SK-N-SH (cell line): Measurements from ENCODE around the gene SLC5A9. TPM values are rescaled to one million over a fixed set of nuclear protein-coding genes. Genes with fewer than 3 reads are reported as not detected.

ENCODE experiments used
- CTCF ChIA-PET: fragments of 300-600, 350-600 bp; formaldehyde crosslinking; extraction: SDS; loops from one replicate; lab custom pipeline; 2021; lab: Yijun Ruan, JAX
- POLR2A ChIA-PET: fragments of 350-600 bp; sonication (Branson Sonifier 250); formaldehyde crosslinking; extraction: SDS; loops from one replicate; lab custom pipeline; 2020; ENCODE audit warnings: antibody characterized with exemption, inconsistent platforms; lab: Yijun Ruan, JAX
- DNase-seq: peaks from one replicate; pipeline ENCODE4 v3.0.0; 2012
- H2AFZ ChIP-seq: fragments of 200-600 bp; sonication (generic); 2 replicates; pipeline ENCODE4 v1.8.1; 2016; ENCODE audit warnings: antibody characterized with exemption, mild to moderate bottlenecking, low read depth
- H3F3A ChIP-seq: fragments of 200-600 bp; sonication (generic); replicated peaks from 2 replicates; pipeline ENCODE3; 2016; ENCODE audit warnings: antibody characterized with exemption, mild to moderate bottlenecking; ENCODE audit not compliant: insufficient read depth
- H3K27ac ChIP-seq, 2 experiments: fragments of 200-500 bp in 1 of 2; fragments of 200-600 bp in 1 of 2; sonication (Bioruptor generic) in 1 of 2; sonication (generic), shearing (Covaris generic) in 1 of 2; 2 replicates each; pipeline versions ENCODE4 v1.5.1 to v1.6.1; 2014 to 2016; ENCODE audit warnings: low read depth in 2 of 2, inconsistent platforms in 1 of 2, low read length in 1 of 2, mild to moderate bottlenecking in 1 of 2, mixed read lengths in 1 of 2
- H3K27me3 ChIP-seq: fragments of 200-600 bp; sonication (generic), shearing (Covaris generic); 2 replicates; pipeline ENCODE4 v1.6.1; 2016; ENCODE audit warnings: mixed run types; ENCODE audit not compliant: insufficient read depth
- H3K36me3 ChIP-seq, 2 experiments: fragments of 200-500 bp in 1 of 2; fragments of 200-600 bp in 1 of 2; sonication (Bioruptor generic) in 1 of 2; sonication (generic) in 1 of 2; replicated peaks in 1 of 2; 2 replicates each; pipeline versions ENCODE3 to v1.5.1; 2014 to 2016; ENCODE audit warnings: low read length in 1 of 2, mild to moderate bottlenecking in 1 of 2; ENCODE audit not compliant: insufficient read depth in 2 of 2, control insufficient read depth in 1 of 2
- H3K4me1 ChIP-seq, 2 experiments: fragments of 200-500 bp in 1 of 2; fragments of 200-600 bp in 1 of 2; sonication (Bioruptor generic) in 1 of 2; sonication (generic), shearing (Covaris generic) in 1 of 2; 2 replicates each; pipeline versions ENCODE4 v1.5.1 to v1.6.1; 2014 to 2016; ENCODE audit warnings: low read depth in 1 of 2, low read length in 1 of 2, mixed run types in 1 of 2; ENCODE audit not compliant: insufficient read depth in 2 of 2, control insufficient read depth in 1 of 2
- H3K4me2 ChIP-seq: fragments of 200-600 bp; sonication (generic), shearing (Covaris generic); 2 replicates; pipeline ENCODE4 v1.6.1; 2017; ENCODE audit warnings: mixed run types
- H3K4me3 ChIP-seq, 2 experiments: fragments of 200-500 bp in 1 of 2; fragments of 200-600 bp in 1 of 2; sonication (Bioruptor generic) in 1 of 2; sonication (generic), shearing (Covaris generic) in 1 of 2; 2 replicates each; pipeline versions ENCODE4 v1.5.1 to v1.8.1; 2014 to 2016; ENCODE audit warnings: low read depth in 2 of 2, inconsistent platforms in 1 of 2, low read length in 1 of 2, mild to moderate bottlenecking in 1 of 2, mixed read lengths in 1 of 2, moderate library complexity in 1 of 2
- H3K79me2 ChIP-seq: fragments of 200-600 bp; sonication (generic); 2 replicates; pipeline ENCODE4 v1.8.1; 2017; ENCODE audit warnings: mild to moderate bottlenecking; ENCODE audit not compliant: insufficient read depth
- H3K9ac ChIP-seq: fragments of 200-600 bp; sonication (generic); 2 replicates; pipeline ENCODE4 v1.6.1; 2017; ENCODE audit warnings: mixed run types
- H3K9me2 ChIP-seq: fragments of 200-600 bp; sonication (generic); 2 replicates; pipeline ENCODE4 v1.6.1; 2017; ENCODE audit warnings: mixed run types
- H3K9me3 ChIP-seq: fragments of 200-600 bp; sonication (generic); 2 replicates; pipeline ENCODE4 v1.6.1; 2017; ENCODE audit warnings: mixed run types, mild to moderate bottlenecking, moderate library complexity
- H4K20me1 ChIP-seq: fragments of 200-600 bp; sonication (generic); 2 replicates; pipeline ENCODE4 v1.6.1; 2017; ENCODE audit warnings: mild to moderate bottlenecking, mixed run types; ENCODE audit not compliant: insufficient read depth
- CHD2 ChIP-seq: fragments of 150-350 bp; IDR thresholded peaks from 2 replicates; pipeline ENCODE4 v1.6.1; 2018; ENCODE audit warnings: low read length; ENCODE audit not compliant: partially characterized antibody
- ELF1 ChIP-seq: IDR thresholded peaks from 2 replicates; pipeline ENCODE4 v1.4.0; 2012
- EZH2phosphoT487 ChIP-seq: fragments of 200-600 bp; sonication (generic); IDR thresholded peaks from 2 replicates; pipeline ENCODE4 v1.6.1; 2017; ENCODE audit warnings: low read depth, mixed run types, mild to moderate bottlenecking, antibody characterized with exemption, moderate library complexity, borderline replicate concordance
- FOXM1 ChIP-seq: IDR thresholded peaks from 2 replicates; pipeline ENCODE4 v1.4.0; 2012; ENCODE audit warnings: low read depth, mild to moderate bottlenecking
- GABPA ChIP-seq: IDR thresholded peaks from 2 replicates; pipeline ENCODE4 v1.4.0; 2012; ENCODE audit warnings: low read depth, mild to moderate bottlenecking
- GATA2 ChIP-seq: sonication (generic); formaldehyde crosslinking; IDR thresholded peaks from 2 replicates; pipeline ENCODE4 v1.5.0; 2020; ENCODE audit warnings: mild to moderate bottlenecking, missing genetic modification reagents
- NRF1 ChIP-seq: IDR thresholded peaks from 2 replicates; pipeline ENCODE4 v1.6.1; 2012; ENCODE audit warnings: low read depth, mild to moderate bottlenecking, low read length
- RCOR1 ChIP-seq: fragments of 150-350 bp; IDR thresholded peaks from 2 replicates; pipeline ENCODE4 v1.6.1; 2017; ENCODE audit warnings: antibody characterized with exemption, low read length
- RXRA ChIP-seq: IDR thresholded peaks from 2 replicates; pipeline ENCODE4 v1.4.0; 2012; ENCODE audit warnings: low read depth, mild to moderate bottlenecking, borderline replicate concordance
- SIN3A ChIP-seq: IDR thresholded peaks from 2 replicates; pipeline ENCODE4 v1.6.1; 2012; ENCODE audit warnings: low read depth, mild to moderate bottlenecking, low read length, moderate library complexity, borderline replicate concordance
- TEAD4 ChIP-seq: IDR thresholded peaks from 2 replicates; pipeline ENCODE4 v1.4.0; 2012; ENCODE audit warnings: mild to moderate bottlenecking, borderline replicate concordance; ENCODE audit not compliant: insufficient read depth
- WGBS: methylation state at CpG from one replicate; pipeline ENCODE4 v1.1.6; 2017; ENCODE audit warnings: low lambda C conversion rate; 5-methylcytosine and 5-hydroxymethylcytosine counted together
- polyA plus RNA-seq, 3 experiments: library from polyadenylated mRNA; depleted of rRNA; stranded (reverse); fragments of >200 nt; gene quantifications; 2 replicates each; pipeline ENCODE4 v1.2.3, GENCODE V29; 2012
- TF ChIP-seq, protein P1 (sequence below): IDR thresholded peaks from 2 replicates; pipeline ENCODE4; 2012
- TF ChIP-seq, protein P2 (sequence below): fragments of 200-600 bp; sonication (generic); IDR thresholded peaks from 2 replicates; pipeline ENCODE4 v1.6.1; 2017; ENCODE audit warnings: antibody characterized with exemption, mild to moderate bottlenecking, moderate library complexity
- TF ChIP-seq, protein P3 (sequence below): fragments of 150-350 bp; IDR thresholded peaks from 2 replicates; pipeline ENCODE4 v1.6.1; 2017; ENCODE audit warnings: antibody characterized with exemption, low read length, low read depth, borderline replicate concordance
- TF ChIP-seq, protein P4 (sequence below): IDR thresholded peaks from 2 replicates; pipeline ENCODE4 v1.4.0; 2012; ENCODE audit warnings: low read depth, borderline replicate concordance
- TF ChIP-seq, protein P5 (sequence below): IDR thresholded peaks from 2 replicates; pipeline ENCODE4 v1.4.0; 2012; ENCODE audit warnings: low read depth, borderline replicate concordance

SLC5A9 gene
- polyA plus RNA-seq, 1 of the 3 experiments (the other 2 are of a cell fraction) = not detected

DNA sequence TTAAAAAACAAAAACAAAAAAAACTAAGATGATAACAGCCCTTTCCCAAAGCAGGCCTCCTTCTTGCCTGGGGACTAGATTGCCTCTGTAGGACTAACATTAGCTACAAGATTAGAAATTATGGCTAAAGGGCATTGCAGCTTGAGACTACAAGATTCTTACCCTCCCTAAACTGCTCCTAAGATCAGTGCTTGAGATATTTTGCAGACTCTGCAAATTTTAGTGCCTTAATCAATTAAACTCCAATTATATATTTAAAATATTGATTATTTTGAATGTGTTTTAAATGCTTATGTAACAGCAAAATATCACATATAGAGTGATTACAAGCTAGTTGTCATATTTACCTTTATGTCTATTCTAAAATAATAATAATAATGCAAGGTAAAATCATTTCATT, 47.4 kb upstream of the SLC5A9 start:
- H3K79me2 ChIP-seq = no peaks in the 10 kb centered on the region
- H3K4me3 ChIP-seq = no peak overlapping the region
- H3K9me2 ChIP-seq = no peaks in the 10 kb centered on the region
- no peaks in the 10 kb centered on the region for H3F3A ChIP-seq
- TF ChIP-seq, protein P1, sequence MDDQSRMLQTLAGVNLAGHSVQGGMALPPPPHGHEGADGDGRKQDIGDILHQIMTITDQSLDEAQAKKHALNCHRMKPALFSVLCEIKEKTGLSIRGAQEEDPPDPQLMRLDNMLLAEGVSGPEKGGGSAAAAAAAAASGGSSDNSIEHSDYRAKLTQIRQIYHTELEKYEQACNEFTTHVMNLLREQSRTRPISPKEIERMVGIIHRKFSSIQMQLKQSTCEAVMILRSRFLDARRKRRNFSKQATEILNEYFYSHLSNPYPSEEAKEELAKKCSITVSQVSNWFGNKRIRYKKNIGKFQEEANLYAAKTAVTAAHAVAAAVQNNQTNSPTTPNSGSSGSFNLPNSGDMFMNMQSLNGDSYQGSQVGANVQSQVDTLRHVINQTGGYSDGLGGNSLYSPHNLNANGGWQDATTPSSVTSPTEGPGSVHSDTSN = no peak
- no peak for TF ChIP-seq SIN3A
- no peak for TF ChIP-seq NRF1
- no peak for TF ChIP-seq RXRA
- TF ChIP-seq, protein P2, sequence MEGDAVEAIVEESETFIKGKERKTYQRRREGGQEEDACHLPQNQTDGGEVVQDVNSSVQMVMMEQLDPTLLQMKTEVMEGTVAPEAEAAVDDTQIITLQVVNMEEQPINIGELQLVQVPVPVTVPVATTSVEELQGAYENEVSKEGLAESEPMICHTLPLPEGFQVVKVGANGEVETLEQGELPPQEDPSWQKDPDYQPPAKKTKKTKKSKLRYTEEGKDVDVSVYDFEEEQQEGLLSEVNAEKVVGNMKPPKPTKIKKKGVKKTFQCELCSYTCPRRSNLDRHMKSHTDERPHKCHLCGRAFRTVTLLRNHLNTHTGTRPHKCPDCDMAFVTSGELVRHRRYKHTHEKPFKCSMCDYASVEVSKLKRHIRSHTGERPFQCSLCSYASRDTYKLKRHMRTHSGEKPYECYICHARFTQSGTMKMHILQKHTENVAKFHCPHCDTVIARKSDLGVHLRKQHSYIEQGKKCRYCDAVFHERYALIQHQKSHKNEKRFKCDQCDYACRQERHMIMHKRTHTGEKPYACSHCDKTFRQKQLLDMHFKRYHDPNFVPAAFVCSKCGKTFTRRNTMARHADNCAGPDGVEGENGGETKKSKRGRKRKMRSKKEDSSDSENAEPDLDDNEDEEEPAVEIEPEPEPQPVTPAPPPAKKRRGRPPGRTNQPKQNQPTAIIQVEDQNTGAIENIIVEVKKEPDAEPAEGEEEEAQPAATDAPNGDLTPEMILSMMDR = no peak
- TF ChIP-seq, protein P3, sequence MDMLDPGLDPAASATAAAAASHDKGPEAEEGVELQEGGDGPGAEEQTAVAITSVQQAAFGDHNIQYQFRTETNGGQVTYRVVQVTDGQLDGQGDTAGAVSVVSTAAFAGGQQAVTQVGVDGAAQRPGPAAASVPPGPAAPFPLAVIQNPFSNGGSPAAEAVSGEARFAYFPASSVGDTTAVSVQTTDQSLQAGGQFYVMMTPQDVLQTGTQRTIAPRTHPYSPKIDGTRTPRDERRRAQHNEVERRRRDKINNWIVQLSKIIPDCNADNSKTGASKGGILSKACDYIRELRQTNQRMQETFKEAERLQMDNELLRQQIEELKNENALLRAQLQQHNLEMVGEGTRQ = no peak
- TF ChIP-seq RCOR1 = no peak
- H2AFZ ChIP-seq = no peak overlapping the region
- POLR2A ChIA-PET = no interaction called here
- DNase-seq = no peak
- H3K36me3 ChIP-seq = no peaks in the 10 kb centered on the region
- no peak overlapping the region for H3K9ac ChIP-seq
- H3K4me1 ChIP-seq = no peaks in the 10 kb centered on the region
- no peak overlapping the region for H3K4me2 ChIP-seq
- no peaks in the 10 kb centered on the region for H4K20me1 ChIP-seq
- CTCF ChIA-PET = no interaction called here
- H3K27ac ChIP-seq = no peak overlapping the region
- no peaks in the 10 kb centered on the region for H3K27me3 ChIP-seq
- H3K9me3 ChIP-seq = no peaks in the 10 kb centered on the region

DNA sequence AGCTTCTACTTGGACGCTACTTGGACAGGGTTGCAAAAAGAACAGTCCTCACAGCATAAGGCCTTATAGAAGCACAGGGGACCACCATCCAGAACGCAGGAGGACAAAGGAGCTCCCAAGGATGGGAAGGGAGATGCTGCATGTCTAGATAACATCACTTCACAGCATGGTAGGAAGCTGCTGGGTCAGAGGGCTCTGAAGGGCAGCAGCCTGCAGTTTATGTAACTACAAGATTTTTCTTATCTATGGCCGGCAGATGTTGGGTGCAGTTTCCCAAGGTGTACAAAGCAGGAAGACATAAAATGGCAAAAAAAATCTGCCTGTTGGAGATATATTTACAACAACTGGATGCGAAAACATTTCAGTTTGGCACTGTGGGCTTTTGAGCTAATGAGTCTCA, 45.3 kb upstream of the SLC5A9 start:
- H3K36me3 ChIP-seq = no peaks in the 10 kb centered on the region
- no peaks in the 10 kb centered on the region for H3K79me2 ChIP-seq
- POLR2A ChIA-PET = no interaction called here
- CTCF ChIA-PET = interaction anchor here (1.0 to 2.8 kb wide), 7 partner anchors 8 to 68 kb away, joined by 3 to 14 read pairs (median 3); no protein-coding TSS in a partner anchor
- 37% methylated on average over 4 of the region's 4 CpGs for WGBS
- H3K9ac ChIP-seq = no peak overlapping the region
- H3K4me2 ChIP-seq = no peak overlapping the region
- no peak overlapping the region for H3K4me3 ChIP-seq
- H2AFZ ChIP-seq = no peak overlapping the region
- no peaks in the 10 kb centered on the region for H3K9me2 ChIP-seq
- no peaks in the 10 kb centered on the region for H3K4me1 ChIP-seq
- H4K20me1 ChIP-seq = no peaks in the 10 kb centered on the region
- no peak overlapping the region for H3K27ac ChIP-seq
- H3K9me3 ChIP-seq = no peaks in the 10 kb centered on the region
- DNase-seq = no peak
- TF ChIP-seq SIN3A (no peak), TEAD4 (no peak), EZH2phosphoT487 (no peak), ELF1 (no peak), FOXM1 (no peak), CHD2 (no peak), GATA2 (no peak), GABPA (no peak)
- TF ChIP-seq, protein P4, sequence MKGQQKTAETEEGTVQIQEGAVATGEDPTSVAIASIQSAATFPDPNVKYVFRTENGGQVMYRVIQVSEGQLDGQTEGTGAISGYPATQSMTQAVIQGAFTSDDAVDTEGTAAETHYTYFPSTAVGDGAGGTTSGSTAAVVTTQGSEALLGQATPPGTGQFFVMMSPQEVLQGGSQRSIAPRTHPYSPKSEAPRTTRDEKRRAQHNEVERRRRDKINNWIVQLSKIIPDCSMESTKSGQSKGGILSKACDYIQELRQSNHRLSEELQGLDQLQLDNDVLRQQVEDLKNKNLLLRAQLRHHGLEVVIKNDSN = no peak
- TF ChIP-seq, protein P1 = no peak
- TF ChIP-seq, protein P5, sequence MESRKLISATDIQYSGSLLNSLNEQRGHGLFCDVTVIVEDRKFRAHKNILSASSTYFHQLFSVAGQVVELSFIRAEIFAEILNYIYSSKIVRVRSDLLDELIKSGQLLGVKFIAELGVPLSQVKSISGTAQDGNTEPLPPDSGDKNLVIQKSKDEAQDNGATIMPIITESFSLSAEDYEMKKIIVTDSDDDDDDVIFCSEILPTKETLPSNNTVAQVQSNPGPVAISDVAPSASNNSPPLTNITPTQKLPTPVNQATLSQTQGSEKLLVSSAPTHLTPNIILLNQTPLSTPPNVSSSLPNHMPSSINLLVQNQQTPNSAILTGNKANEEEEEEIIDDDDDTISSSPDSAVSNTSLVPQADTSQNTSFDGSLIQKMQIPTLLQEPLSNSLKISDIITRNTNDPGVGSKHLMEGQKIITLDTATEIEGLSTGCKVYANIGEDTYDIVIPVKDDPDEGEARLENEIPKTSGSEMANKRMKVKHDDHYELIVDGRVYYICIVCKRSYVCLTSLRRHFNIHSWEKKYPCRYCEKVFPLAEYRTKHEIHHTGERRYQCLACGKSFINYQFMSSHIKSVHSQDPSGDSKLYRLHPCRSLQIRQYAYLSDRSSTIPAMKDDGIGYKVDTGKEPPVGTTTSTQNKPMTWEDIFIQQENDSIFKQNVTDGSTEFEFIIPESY = no peak
- H3K27me3 ChIP-seq = no peaks in the 10 kb centered on the region
- no peaks in the 10 kb centered on the region for H3F3A ChIP-seq
